WTC11 (cell line): ENCODE measurements around the gene KLHDC3.

Experiments used
- ELF4 ChIP-seq: sonication (generic); formaldehyde crosslinking; IDR thresholded peaks from 2 replicates; pipeline ENCODE4 v1.8.1; 2022; ENCODE audit warnings: low read depth, mild to moderate bottlenecking, moderate library complexity, missing genetic modification reagents
- IRF2 ChIP-seq: sonication (generic); formaldehyde crosslinking; IDR thresholded peaks from 2 replicates; pipeline ENCODE4 v1.8.0; 2022; ENCODE audit warnings: low read depth, missing genetic modification reagents, borderline replicate concordance
- NR2C2 ChIP-seq: sonication (generic); formaldehyde crosslinking; IDR thresholded peaks from 2 replicates; pipeline ENCODE4 v1.8.0; 2022; ENCODE audit warnings: mild to moderate bottlenecking, missing genetic modification reagents
- OVOL2 ChIP-seq: fragments of 250-450 bp; sonication (Bioruptor Pico); IDR thresholded peaks from 2 replicates; pipeline ENCODE4 v1.9.0; 2021; ENCODE audit warnings: mild to moderate bottlenecking, borderline replicate concordance
- ZBTB21 ChIP-seq: sonication (generic); formaldehyde crosslinking; IDR thresholded peaks from 2 replicates; pipeline ENCODE4 v1.8.1; 2023; ENCODE audit warnings: mild to moderate bottlenecking, missing genetic modification reagents, borderline replicate concordance
- ZNF416 ChIP-seq: fragments of 250-450 bp; sonication (Bioruptor Pico); IDR thresholded peaks from 2 replicates; pipeline ENCODE4 v1.9.0; 2021; ENCODE audit warnings: mild to moderate bottlenecking, inconsistent platforms
- TF ChIP-seq, protein P1 (sequence below): fragments of 200-600 bp; IDR thresholded peaks from 2 replicates; pipeline ENCODE4 v1.8.0; 2022; ENCODE audit warnings: antibody characterized with exemption

DNA sequence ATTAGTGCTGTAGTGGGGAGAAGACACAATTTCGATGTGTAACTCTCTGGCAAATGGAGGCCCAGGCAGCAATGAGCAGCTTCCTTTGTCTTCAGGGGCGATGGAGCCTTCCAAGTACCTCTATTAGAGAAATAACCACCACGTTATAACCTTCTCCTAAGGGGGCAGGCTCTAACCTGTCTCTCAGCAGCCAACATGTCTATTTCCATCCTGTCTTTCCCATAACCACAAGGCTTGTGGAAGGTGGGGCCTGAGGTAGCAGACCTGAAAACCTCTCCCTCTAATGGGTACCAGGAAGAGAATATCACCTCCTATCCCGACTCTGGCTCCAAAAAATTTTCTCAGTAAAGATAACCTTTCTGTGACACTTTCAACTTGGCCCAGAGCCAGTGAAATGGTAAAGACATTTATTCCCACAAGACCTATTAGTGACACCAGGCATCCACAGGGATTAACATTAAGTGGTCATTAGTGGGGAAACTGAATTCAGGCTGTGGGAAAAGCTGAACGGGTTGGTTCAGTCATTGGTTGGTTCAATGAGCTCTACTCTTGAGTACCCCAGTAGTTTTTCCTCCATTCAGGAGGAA, 39.0 kb upstream of the KLHDC3 start:
- TF ChIP-seq ELF4 (CRISPR knock-in tag) (no peak), NR2C2 (no peak), ZBTB21 (no peak), IRF2 (CRISPR knock-in tag) (no peak), OVOL2 (CRISPR knock-in tag) (no peak), ZNF416 (CRISPR knock-in tag) (no peak)
- TF ChIP-seq, protein P1, sequence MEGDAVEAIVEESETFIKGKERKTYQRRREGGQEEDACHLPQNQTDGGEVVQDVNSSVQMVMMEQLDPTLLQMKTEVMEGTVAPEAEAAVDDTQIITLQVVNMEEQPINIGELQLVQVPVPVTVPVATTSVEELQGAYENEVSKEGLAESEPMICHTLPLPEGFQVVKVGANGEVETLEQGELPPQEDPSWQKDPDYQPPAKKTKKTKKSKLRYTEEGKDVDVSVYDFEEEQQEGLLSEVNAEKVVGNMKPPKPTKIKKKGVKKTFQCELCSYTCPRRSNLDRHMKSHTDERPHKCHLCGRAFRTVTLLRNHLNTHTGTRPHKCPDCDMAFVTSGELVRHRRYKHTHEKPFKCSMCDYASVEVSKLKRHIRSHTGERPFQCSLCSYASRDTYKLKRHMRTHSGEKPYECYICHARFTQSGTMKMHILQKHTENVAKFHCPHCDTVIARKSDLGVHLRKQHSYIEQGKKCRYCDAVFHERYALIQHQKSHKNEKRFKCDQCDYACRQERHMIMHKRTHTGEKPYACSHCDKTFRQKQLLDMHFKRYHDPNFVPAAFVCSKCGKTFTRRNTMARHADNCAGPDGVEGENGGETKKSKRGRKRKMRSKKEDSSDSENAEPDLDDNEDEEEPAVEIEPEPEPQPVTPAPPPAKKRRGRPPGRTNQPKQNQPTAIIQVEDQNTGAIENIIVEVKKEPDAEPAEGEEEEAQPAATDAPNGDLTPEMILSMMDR, result no peak
